ENCODE results near the gene BORCS5. TPM values are rescaled to one million over a fixed set of nuclear protein-coding genes. Genes with fewer than 3 reads are reported as not detected.

BORCS5 gene
- total RNA-seq, 1 donor from 2014 or later: 12.7 TPM

DNA sequence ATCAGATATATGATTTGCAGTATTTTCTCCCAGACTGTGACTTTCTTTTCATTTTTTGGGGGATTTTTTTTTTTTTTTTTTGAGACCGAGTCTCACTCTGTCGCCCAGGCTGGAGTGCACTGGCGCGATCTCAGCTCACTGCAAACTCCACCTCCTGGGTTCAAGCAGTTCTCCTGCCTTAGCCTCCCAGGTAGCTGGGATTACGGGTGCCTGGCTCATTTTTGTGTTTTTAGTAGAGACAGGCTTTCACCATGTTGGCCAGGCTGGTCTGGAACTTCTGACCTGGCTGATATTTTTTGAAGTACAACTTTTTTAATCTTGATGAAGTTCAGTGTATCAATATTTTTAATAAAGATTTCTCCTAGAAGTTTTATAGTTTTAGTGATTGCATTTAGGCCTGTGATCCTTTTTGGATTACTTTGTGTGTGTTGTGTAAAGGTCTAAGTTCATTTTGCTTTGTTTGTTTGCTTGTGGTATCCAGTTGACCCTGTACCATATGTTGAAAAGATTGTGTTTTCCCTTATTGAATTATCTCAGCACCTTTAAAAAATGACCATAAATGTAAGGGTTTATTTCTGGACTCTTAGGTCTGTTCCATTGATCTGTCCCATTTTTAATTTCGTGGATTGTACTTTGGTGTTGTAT lies 24.2 kb downstream of the BORCS5 start:
- Histone ChIP-seq H3K36me3 (ENCODE audit: control insufficient read depth, insufficient read depth, low read length) (no peaks in the 10 kb centered on the region), H3K27me3 (ENCODE audit: control insufficient read depth, insufficient read depth, low read length) (no peaks in the 10 kb centered on the region), H3K4me3 (ENCODE audit: low read depth, low read length) (no peak overlapping the region)
- DNase-seq (ENCODE audit: low read depth): no peak
- TF ChIP-seq, protein P1, sequence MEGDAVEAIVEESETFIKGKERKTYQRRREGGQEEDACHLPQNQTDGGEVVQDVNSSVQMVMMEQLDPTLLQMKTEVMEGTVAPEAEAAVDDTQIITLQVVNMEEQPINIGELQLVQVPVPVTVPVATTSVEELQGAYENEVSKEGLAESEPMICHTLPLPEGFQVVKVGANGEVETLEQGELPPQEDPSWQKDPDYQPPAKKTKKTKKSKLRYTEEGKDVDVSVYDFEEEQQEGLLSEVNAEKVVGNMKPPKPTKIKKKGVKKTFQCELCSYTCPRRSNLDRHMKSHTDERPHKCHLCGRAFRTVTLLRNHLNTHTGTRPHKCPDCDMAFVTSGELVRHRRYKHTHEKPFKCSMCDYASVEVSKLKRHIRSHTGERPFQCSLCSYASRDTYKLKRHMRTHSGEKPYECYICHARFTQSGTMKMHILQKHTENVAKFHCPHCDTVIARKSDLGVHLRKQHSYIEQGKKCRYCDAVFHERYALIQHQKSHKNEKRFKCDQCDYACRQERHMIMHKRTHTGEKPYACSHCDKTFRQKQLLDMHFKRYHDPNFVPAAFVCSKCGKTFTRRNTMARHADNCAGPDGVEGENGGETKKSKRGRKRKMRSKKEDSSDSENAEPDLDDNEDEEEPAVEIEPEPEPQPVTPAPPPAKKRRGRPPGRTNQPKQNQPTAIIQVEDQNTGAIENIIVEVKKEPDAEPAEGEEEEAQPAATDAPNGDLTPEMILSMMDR (IDR thresholded peaks at IDR 0.05; ENCODE audit: insufficient read depth, low read length, poor library complexity, severe bottlenecking): no peak

- Histone ChIP-seq H3K36me3 (ENCODE audit: control insufficient read depth, insufficient read depth, low read length) (no peaks in the 10 kb centered on the region), H3K27me3 (ENCODE audit: control insufficient read depth, insufficient read depth, low read length) (no peaks in the 10 kb centered on the region), H3K4me3 (ENCODE audit: low read depth, low read length) (no peak overlapping the region)
- TF ChIP-seq, protein P1 (IDR thresholded peaks at IDR 0.05; ENCODE audit: insufficient read depth, low read length, poor library complexity, severe bottlenecking): no peak
- DNase-seq (ENCODE audit: low read depth): no peak
Observed at GRCh38 chr12:12381982-12382381, 25.1 kb downstream of the BORCS5 start.

DNA sequence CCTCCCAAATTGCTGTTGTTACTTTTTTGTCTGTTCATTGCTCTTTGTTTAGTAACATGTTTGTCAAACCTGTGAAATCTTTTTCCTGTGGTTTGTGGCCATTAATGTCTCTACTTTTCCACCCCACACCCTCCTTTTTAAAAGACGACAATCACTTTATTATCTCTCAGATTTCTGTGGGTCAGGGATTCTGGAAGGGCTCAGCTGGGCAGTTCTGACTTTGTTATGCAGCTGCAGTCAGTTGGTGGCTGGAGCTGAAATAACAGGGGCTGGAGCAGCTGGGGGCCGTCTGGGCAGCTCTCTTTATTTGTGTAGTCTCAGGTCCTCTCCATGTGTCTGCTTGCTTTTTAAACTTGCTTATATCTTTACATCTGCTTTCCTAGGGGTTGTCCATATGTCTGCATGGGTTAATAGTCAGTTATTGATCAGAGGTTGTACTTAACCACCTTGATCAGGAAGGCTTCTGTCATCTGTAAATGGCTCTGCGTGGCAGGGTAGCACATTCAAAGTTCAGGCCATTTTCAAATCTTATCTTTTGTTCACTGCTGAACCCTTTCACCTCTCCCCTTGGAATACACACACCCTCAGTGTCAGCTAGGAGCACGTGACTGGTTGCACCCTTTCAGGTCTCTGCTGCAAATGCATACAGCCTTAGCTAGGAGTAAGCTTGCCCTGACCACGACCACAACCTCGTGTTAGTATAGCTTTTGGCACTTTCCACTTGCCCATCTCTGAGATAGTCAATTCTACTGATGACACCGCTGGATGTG lies 27.9 kb downstream of the BORCS5 start:
- no peak overlapping the region for H3K4me3 ChIP-seq (ENCODE audit: low read depth, low read length)
- no peaks in the 10 kb centered on the region for H3K27me3 ChIP-seq (ENCODE audit: control insufficient read depth, insufficient read depth, low read length)
- no peak for DNase-seq (ENCODE audit: low read depth)
- TF ChIP-seq, protein P1 (IDR thresholded peaks at IDR 0.05; ENCODE audit: insufficient read depth, low read length, poor library complexity, severe bottlenecking): no peak
- no peaks in the 10 kb centered on the region for H3K36me3 ChIP-seq (ENCODE audit: control insufficient read depth, insufficient read depth, low read length)

DNA sequence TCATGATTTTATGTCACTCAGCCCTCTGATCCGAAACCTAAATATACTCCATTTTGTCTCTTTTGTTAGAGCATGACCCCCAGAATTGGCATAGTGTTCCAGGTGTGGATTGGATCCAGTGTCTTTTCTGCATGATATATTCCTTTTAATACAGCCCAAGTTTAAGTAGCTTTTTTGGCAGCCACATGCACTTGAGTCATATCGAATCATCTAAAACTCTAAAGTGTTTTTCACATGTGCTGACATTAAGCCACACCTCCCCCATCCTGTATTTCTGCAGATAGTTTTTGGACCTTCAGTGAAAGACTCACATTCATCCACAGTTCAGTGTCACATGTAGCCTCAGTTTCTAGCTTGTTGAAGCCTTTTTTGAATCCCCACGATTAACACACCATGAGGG lies 30.6 kb downstream of the BORCS5 start:
- no peaks in the 10 kb centered on the region for H3K36me3 ChIP-seq (ENCODE audit: control insufficient read depth, insufficient read depth, low read length)
- H3K27me3 ChIP-seq (ENCODE audit: control insufficient read depth, insufficient read depth, low read length): no peaks in the 10 kb centered on the region
- DNase-seq (ENCODE audit: low read depth): peak; percentile 28
- no peak overlapping the region for H3K4me3 ChIP-seq (ENCODE audit: low read depth, low read length)
- TF ChIP-seq, protein P1 (IDR thresholded peaks at IDR 0.05; ENCODE audit: insufficient read depth, low read length, poor library complexity, severe bottlenecking): no peak

DNA sequence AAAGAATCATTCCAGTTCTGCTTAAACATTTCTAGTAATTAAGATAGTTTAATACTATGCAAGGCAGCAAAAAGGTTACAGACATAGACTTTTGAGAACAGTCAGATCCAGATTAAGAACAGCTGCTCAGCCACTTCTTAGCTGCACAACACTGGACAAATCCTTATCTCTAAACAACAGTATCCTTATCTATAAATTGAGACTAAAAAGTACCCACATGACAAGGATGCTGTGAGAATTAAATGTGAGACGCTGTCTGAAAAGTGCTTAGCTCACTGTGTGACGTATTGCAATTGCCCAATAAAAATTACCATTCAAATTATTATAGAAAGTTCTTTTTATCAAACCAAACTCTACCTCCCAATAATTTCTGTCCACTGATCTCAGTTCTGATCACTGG lies 35.5 kb downstream of the BORCS5 start:
- no peak overlapping the region for H3K4me3 ChIP-seq (ENCODE audit: low read depth, low read length)
- DNase-seq (ENCODE audit: low read depth): no peak
- H3K27me3 ChIP-seq (ENCODE audit: control insufficient read depth, insufficient read depth, low read length): no peaks in the 10 kb centered on the region
- TF ChIP-seq, protein P1 (IDR thresholded peaks at IDR 0.05; ENCODE audit: insufficient read depth, low read length, poor library complexity, severe bottlenecking): no peak
- no peaks in the 10 kb centered on the region for H3K36me3 ChIP-seq (ENCODE audit: control insufficient read depth, insufficient read depth, low read length)
